Measurements from ENCODE around the gene KCNAB3.

Gene KCNAB3

GRCh38 chr17:7875804-7876370, 53.8 kb downstream of the KCNAB3 start:
- no peak for DNase-seq

GRCh38 chr17:7873051-7873450, 56.6 kb downstream of the KCNAB3 start:
- DNase-seq: no peak

Data from CD4-positive, alpha-beta T cell treated with Interleukin-4 for 1 hour (primary cell).